Thoracic aorta (tissue), 2 donors: ENCODE results near the gene LINGO3. TPM values are rescaled to one million over a fixed set of nuclear protein-coding genes. Genes with fewer than 3 reads are reported as not detected.

Source experiments
- ATAC-seq: fragments of 150-250 bp; one replicate; pipeline ENCODE4 v1.8.0; 2017; ENCODE audit warnings: low read depth; ENCODE audit not compliant: insufficient number of reproducible peaks, low FRiP score
- DNase-seq: peaks from one replicate; pipeline ENCODE4 v3.0.0-alpha.2; 2020; ENCODE audit warnings: low spot score
- H3K27ac ChIP-seq, 2 donors: fragments of 200-600 bp; sonication (generic); 1 replicate in 1 of 2; 2 replicates in 1 of 2; pipeline ENCODE4 v1.5.1; 2016; ENCODE audit warnings: mild to moderate bottlenecking in 2 of 2, moderate library complexity in 2 of 2
- H3K27me3 ChIP-seq: fragments of 200-600 bp; sonication (generic); replicated peaks from 2 replicates; pipeline ENCODE4 v1.6.0; 2016; ENCODE audit warnings: mild to moderate bottlenecking; ENCODE audit not compliant: insufficient read depth
- H3K36me3 ChIP-seq: fragments of 200-600 bp; sonication (generic); one replicate; pipeline ENCODE4 v1.5.1; 2016
- H3K4me1 ChIP-seq, 2 donors: fragments of 200-600 bp; sonication (generic); 1 replicate in 1 of 2; 2 replicates in 1 of 2; pipeline versions ENCODE4 v1.5.1 to v1.6.0; 2016; ENCODE audit warnings: low read depth in 2 of 2, mild to moderate bottlenecking in 1 of 2; ENCODE audit not compliant: control insufficient read depth in 1 of 2
- H3K4me3 ChIP-seq: fragments of 200-600 bp; sonication (generic); 2 replicates; pipeline ENCODE4 v1.5.1; 2016; ENCODE audit warnings: mild to moderate bottlenecking
- H3K9me3 ChIP-seq: fragments of 200-600 bp; sonication (generic); 2 replicates; pipeline ENCODE4 v1.5.1; 2016
- CTCF ChIP-seq: fragments of 200-600 bp; sonication (generic); IDR thresholded peaks from one replicate; pipeline ENCODE4 v1.5.1; 2019; ENCODE audit warnings: antibody characterized with exemption
- total RNA-seq, 2 donors: library from RNA; depleted of rRNA; stranded (reverse); fragments of >200 nt; gene quantifications; one replicate each; pipeline versions ENCODE4 v1.1.0 to v1.2.3, GENCODE V29; 2016

LINGO3 gene
- total RNA-seq, 2 donors from 2014 or later = 0.27 TPM; not detected in 1

- TF ChIP-seq CTCF = no peak
- H3K9me3 ChIP-seq = no peaks in the 10 kb centered on the region
- H3K4me1 ChIP-seq = no peaks in the 10 kb centered on the region
- H3K27me3 ChIP-seq = no peaks in the 10 kb centered on the region
- H3K4me3 ChIP-seq = no peak overlapping the region
- ATAC-seq (no peak), DNase-seq (no peak)
- peaks cover 11% of the 10 kb centered on the region for H3K36me3 ChIP-seq
- no peak overlapping the region for H3K27ac ChIP-seq
Observed at GRCh38 chr19:2345794-2346663, 38.1 kb upstream of the LINGO3 start.

GRCh38 chr19:2345076-2345475 is 37.1 kb upstream of the LINGO3 start:
- H3K27me3 ChIP-seq = no peaks in the 10 kb centered on the region
- TF ChIP-seq CTCF = no peak
- no peak for DNase-seq
- H3K27ac ChIP-seq = no peak overlapping the region
- no peak for ATAC-seq
- no peak overlapping the region for H3K4me3 ChIP-seq
- no peaks in the 10 kb centered on the region for H3K4me1 ChIP-seq
- H3K9me3 ChIP-seq = no peaks in the 10 kb centered on the region
- peaks cover 7% of the 10 kb centered on the region for H3K36me3 ChIP-seq

- Histone ChIP-seq H3K4me3 (no peak overlapping the region), H3K36me3 (peaks cover 7% of the 10 kb centered on the region), H3K27me3 (no peaks in the 10 kb centered on the region), H3K9me3 (no peaks in the 10 kb centered on the region), H3K4me1 (no peaks in the 10 kb centered on the region), H3K27ac (no peak overlapping the region)
- TF ChIP-seq CTCF = no peak
- DNase-seq (no peak), ATAC-seq (no peak)
Observed at GRCh38 chr19:2344381-2344870, 36.5 kb upstream of the LINGO3 start.

GRCh38 chr19:2343289-2343982 is 35.5 kb upstream of the LINGO3 start:
- no peak for TF ChIP-seq CTCF
- DNase-seq (no peak), ATAC-seq (no peak)
- no peaks in the 10 kb centered on the region for H3K27me3 ChIP-seq
- no peaks in the 10 kb centered on the region for H3K4me1 ChIP-seq
- no peak overlapping the region for H3K4me3 ChIP-seq
- H3K27ac ChIP-seq = no peak overlapping the region
- no peaks in the 10 kb centered on the region for H3K9me3 ChIP-seq
- H3K36me3 ChIP-seq = peaks cover 7% of the 10 kb centered on the region

- Histone ChIP-seq H3K4me1 (no peaks in the 10 kb centered on the region), H3K36me3 (peaks cover 7% of the 10 kb centered on the region), H3K9me3 (no peaks in the 10 kb centered on the region), H3K27me3 (no peaks in the 10 kb centered on the region), H3K4me3 (no peak overlapping the region), H3K27ac (no peak overlapping the region)
- ATAC-seq = no peak
- TF ChIP-seq CTCF = no peak
- no peak for DNase-seq
Observed at GRCh38 chr19:2342656-2343288, 34.8 kb upstream of the LINGO3 start.
